Effector CD8-positive, alpha-beta T cell (primary cell): Measurements from ENCODE around the gene PLPP3.

Source experiments
- DNase-seq: peaks from one replicate; lab custom pipeline; 2025; lab: John Stamatoyannopoulos, UW

PLPP3 gene

DNA sequence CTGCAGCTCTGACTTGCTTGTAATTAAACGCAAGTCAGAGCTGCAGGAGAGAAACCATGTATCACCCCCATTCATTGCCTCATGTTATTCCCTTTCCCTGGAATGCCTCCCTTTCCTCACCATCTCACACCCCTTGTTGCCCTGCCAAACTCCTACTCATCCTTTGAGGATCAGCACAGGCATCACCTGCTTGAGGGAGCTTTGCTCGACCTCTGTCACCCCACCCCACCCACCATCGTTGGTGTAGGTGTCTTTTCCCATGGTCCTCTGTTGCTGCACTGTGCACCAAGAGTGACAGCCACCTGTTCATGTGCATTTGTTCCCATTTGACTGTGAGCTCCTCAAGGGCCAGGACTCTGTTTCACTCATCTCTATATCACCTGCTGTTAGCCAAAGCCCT is 117.2 kb downstream of the PLPP3 start:
- no peak for DNase-seq

DNA sequence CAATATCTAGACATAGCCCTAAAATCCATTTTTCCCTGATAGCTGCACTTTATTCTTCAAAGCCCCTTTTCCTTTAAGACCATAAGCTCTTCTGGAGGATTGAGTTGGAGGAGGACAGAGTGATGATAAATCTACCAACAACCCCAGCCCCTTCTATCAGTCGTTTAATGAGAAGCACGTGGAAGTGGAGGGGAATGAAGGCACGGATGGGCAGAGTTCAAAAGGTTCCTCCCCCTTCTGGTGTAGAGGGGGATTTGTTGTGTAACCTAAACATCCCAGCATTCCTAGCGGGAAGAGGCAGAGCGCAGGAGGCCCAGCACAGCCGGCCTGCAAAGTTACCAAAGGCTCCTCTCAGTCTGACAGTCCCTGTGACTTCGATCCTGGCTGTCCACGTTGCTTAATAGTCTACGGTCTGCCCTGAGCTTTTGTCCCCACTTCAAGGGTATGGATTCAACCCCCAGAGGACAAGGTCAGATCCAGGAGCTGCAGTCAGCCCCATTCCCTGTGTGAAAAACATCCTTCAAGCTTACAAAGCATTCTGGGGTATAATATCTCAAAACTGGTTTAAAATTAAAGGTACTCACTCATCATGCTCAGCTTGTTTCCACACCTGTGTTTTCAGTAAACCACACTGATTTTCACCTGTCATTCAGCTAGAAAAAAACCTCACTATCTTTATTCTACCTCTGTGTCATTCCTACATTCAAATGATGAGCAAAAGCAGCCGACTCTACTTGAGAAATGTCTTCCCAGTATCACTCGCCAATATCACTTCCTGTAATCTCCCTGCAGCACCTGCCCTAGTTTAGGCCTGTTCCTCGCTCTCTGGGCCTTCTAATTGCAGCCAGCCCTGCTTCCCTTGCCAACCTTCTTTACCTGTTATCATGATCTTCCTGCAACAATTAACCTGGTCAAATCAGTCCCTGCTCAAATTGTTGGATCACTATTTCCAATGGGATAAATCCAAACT is 117.9 kb downstream of the PLPP3 start:
- DNase-seq, result no peak

DNA sequence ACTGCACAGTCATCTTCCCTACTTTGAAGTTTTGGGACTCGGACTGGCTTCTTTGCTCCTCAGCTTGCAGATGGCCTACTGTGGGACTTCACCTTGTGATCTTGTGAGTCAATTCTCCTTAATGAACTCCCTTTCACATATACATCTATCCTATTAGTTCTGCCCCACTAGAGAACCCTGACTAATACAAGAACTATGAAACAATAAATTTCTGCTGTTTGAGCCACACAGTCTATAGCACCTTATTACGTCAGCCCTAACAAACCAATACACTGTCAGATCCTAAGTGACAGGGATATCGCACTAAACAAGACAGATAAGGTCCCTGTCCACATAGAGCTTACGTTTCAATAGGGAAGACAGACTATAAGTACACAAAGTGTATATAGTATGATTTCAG is 120.1 kb downstream of the PLPP3 start:
- no peak for DNase-seq

DNA sequence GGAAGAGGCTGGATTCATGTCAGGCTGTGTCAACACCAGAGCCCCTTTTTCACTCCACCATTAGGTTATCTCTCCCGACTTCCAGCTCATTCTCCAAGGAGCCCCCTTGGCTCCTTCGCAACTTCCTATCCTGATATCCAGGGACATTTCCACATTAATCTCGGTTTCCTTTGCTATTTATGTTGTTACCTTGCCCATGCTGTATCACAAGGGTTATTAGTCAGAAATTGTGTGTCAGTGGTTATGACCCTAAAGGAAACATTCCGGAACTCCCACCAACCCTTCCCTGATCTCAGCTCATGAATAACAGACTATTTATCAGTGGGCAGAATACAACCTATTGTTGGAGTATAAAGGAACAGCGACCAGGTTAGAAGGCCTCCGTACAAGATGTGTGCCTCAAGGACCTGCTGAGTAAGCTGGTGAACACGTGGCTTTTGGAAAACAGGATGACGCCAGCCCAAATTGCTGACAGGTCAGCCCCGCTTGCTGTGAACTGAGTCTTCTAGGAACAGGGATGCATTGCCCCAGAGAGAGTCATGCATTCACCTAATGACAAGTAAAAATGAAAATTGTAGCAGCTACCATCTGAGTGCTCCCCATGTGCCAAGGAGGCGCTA is 121.5 kb downstream of the PLPP3 start:
- DNase-seq, result no peak

DNA sequence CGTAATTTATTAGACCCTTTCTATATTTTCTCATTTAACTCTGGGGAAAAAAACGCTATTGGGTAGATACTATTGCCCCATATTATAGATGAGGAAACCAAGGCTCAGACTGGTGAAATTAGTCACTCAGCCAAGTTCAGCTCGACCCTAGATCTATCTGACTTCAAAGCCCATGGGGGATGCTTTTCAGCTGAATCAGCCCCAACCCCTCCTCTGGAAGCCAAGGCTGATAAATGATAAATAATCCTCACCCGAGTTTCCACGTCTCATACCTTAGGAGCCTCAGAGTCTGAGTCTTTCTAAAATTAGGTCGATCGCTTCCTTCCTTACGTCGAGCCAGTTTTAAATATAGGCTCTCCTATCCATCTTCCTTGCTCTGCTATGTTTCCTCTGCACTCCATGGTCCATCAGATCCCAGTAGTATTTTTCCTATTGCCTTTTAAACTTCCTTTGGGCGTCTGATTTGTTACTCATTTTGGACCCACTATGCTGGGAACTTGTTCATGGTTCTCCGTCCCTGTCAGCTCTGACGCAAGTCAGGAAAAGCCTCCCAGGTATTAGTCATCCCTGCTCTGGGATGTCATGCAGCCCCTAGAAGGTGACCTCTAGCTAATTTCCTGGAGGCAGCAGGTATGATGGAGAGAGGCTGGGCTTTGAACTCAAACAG is 122.8 kb downstream of the PLPP3 start:
- no peak for DNase-seq

DNA sequence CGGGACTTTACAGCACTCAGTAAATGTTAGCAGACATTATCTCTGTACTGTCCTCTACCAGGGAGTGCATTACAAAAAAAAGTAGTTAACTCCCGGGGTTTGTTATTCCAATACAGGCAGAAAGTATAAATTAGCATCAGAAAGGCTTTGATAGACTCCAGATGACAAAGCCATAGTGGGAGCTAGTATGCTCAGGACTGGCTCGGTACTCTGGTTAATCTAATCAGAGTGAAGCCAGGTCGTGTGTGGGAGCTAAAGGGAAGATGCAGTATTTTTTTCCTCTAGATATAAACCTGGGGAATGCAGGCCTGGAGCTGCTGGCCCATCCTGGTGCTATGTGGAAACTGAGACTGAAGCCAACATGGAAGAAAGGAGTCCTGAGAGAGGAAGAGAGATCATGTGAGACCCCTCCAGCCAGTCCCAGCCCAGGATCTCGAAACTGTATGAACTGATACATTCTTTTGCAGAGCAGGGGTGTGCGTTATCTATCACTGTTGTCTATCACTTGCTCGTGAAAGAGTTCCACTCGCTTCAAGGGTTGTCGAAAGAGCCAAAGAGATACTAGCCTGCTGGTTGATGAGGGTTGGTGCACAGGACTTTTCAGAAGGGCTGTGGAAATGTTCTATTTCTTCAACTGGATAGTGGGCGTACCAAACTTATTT is 125.8 kb downstream of the PLPP3 start:
- no peak for DNase-seq

DNA sequence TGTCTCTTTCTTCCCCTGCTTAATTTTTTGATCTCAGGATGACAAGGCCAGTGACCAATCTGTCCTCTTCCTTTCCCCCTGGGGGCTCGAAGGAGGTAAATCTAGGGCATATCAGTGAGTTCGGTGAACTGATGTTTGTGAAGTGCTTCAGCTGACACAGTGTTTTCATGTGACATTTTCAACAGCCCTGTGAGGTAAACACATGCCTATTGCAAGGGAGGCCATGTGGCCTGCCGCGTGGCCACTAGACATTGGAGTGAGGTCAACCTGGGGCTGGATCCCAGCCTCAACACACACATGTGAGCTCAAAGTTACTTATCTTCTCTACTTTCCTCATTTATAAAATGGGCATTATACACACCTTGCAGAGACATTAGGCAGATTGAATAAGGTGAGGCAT is 126.3 kb downstream of the PLPP3 start:
- DNase-seq, result no peak

DNA sequence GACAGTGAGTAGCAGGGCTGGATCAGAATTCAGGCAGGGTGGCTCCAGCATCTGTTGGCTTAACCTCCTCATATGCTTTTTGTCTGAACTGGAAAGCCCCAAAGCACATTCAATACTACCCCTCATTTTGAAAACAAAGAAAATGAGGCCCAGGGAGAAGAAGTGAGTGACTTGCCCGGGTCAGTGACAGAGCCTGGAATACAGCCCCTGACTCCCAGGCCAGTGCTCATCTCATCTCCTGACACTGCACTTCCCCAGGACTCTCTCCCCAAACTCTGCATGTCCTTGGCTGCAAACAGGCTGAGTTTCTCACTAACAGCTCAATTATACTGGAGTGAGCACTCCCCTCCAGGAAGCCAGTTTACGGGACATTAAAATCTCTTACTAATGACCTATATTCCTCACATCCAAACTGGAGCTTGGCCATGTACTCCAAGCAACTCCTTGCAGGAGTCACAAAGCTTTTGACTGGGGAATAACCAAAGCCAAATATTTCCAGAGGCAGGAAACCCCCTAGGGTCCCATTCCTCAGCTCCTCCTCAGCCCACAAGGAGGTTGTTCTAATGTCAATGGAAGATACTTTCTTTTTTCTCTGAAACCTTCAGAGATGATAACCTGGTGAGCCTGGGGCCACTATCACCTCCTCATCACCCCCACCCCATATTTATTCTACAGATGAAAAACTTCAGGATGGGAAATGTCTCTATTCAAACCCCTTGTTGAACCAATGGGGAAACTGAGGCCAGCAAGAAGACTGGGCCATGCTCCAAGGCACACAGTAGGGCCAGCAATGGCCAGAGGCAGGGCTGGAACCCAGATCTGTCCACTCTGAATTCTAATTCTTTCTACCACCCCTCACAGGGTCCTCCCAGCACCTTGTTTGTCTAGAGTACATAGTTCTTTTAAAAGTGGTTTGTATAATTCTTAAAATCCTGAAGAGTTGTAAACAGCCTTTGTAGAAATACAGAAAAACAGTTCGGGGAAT is 127.0 kb downstream of the PLPP3 start:
- DNase-seq, result no peak

DNA sequence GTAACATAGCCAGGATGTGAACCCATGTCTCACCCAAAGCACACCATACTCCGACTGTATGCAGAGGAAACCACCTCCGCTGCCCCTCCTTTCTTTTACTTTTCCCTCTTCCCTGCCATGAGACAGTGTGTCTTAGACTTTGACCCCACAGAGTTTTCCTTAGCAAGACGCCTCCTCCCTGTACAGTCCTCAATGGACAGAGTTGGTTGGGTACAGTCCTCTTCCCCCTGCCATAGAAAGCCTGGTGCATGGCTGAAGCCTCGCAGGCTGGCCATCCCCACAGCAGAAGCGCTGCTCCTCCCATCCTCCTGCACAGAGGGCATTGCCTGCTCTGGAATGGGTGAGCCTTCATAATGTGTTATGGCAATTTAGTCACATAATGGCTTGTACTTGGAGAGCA is 127.9 kb downstream of the PLPP3 start:
- DNase-seq, result no peak

DNA sequence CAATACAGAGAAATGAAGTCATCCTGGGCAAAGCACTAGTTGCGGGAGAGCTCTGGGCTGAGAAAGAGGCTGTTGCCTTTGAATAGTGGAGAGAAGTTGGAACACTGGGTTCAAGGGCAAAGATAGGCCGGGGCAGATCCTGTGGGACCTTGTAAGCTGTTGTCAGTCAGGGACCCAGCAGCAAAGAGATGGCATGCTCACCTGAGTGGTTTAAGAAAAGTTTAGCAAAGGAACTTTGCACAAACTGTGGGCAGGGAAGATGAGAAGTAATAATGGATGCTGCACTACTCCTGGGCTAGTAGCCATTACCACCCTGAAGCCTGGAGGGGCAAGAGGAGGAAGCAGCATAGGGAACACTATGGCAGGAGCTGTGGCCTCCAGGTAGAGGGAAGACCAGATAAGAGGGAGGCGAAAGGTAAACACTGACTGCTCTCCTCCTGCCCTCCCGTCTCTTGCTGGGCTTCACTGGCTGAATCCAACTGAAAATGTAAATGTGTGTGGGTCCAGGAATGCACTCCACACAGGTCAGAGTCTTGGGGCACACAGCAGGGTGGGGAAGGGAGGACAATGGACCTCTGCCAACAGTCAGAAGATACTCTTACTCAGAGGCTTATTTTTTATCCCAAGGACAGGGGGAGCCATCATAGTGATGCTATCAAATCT is 129.2 kb downstream of the PLPP3 start:
- no peak for DNase-seq

DNA sequence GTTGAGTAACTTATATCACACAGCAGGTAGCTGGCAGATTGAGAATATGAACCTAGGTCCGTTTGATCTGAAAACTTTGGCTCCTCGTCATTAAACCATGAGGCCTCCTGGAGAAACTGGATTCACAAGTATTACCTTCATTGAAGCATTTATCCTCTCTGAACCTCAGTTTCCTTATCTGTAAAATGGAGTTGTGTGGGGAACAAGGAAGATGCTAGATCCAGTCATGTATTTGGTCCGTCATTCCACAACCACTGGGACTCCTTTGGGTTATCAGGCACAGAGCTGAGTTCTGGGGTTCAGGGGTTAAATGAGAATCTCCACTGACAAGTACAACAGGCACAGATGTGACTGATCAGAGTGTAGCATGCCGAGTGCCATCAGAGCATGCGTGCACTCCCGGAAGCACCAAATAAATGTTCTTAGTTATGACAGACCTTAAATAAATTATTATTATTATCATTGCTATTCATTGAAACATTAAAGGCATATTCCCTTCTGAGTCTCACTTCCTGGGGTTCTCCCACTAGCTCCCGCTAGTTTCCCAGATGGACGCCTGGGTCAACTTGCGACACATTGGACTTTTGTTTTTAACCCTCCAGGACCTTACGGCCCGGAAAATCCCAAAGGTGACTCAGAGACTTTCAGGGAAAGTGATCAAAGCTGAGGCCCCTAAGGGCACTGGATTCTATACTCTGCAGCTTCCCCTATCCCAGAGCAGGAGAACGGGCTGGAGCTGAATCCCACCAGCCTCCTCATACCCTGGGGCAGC is 130.6 kb downstream of the PLPP3 start:
- DNase-seq, result no peak

DNA sequence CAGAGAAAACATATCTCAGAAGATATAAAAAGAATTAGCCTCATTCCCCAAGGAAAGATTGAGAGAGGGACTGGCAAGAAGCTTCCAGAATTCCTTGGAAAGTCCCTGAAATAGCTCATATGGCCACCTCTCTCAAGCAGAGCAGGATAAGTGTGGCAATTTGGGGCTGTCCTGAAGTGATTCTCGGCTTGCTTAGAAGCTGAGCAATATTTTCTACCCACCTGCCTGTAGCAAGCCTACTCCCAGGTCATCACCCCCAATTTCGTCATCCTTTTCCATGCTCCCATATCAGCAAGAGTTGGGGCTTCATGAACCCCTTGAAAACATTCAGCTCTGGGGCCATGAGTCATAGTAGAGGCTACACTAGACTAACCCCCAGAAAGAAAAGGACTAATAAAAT is 131.5 kb downstream of the PLPP3 start:
- DNase-seq, result no peak

DNA sequence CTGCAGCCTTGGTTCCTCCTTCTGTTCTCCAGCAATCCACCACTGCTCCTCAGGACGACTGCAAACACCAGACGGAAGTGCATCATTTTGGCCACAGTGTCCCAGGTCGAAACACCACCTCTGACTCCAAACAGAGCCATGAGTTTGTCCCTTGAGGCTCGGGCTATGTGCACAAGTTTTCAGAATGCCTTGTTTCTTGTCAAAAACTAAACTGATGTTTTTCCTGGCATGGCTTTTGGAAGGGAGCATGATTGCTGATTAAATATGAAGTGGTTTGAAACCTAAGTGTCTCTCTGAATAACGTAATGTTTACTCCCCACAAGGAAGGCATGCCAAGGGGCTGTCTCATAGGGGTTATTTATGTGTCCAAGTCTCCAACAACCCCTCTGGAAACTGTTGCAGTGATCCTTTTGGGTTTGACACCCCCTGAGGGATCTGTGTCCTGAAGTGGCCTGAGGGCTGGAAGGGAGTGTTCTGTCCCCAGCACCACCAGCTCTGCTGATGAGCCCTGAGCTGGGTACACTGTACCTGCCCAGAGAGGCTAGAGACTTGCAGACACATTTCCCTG is 132.7 kb downstream of the PLPP3 start:
- DNase-seq, result no peak

DNA sequence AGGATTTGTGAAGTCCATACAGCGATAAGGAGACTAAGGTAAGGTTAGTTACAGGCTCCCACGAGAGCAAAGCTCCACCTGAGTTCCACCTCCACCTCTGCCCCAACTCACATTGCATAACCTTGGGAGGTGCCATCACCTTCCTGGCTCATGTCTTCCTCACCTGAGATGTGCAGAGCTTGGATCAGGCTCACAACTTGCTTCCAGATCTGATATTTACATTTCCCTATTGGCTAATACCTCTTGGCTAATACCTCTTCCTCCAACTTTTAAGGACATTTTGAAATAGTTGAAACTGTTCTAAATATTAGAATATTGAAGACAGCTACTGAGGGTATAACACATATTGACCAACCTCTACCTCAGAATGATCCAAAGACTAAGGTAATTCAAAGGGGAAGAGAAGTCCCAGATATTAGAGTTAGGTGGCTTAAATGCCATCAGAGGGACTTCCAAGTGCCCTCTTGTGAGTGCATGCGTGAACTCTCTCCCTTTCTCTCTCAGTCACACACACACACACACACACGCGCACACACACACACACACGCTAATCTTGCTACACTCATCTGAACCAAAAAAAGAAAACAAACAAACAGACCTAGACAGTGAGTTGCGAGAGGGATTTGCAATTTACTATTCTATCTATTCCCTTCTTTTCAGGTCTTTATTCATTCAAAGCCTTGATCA is 134.3 kb downstream of the PLPP3 start:
- no peak for DNase-seq
